Choroid plexus epithelial cell (primary cell): Measurements from ENCODE around the gene GPR35.

Source experiments
- DNase-seq: peaks from one replicate; pipeline ENCODE4 v3.0.0-alpha.2; 2010; ENCODE audit warnings: low read depth
- H3K4me3 ChIP-seq: 2 replicates; pipeline ENCODE4 v1.5.1; 2011; ENCODE audit warnings: low read depth, mild to moderate bottlenecking, control low read depth, low read length, moderate library complexity
- CTCF ChIP-seq: conservative IDR thresholded peaks from 2 replicates; pipeline ENCODE4 v1.5.1; 2011; ENCODE audit warnings: low read depth, mild to moderate bottlenecking, control low read depth, inconsistent platforms, low read length, moderate library complexity

Gene GPR35

GRCh38 chr2:240629968-240630770 is 4.9 kb downstream of the GPR35 start:
- TF ChIP-seq CTCF: no peak
- H3K4me3 ChIP-seq: no peak overlapping the region
- DNase-seq: no peak

GRCh38 chr2:240630771-240631547 is 5.7 kb downstream of the GPR35 start:
- no peak for TF ChIP-seq CTCF
- no peak for DNase-seq
- H3K4me3 ChIP-seq: no peak overlapping the region

- no peak overlapping the region for H3K4me3 ChIP-seq
- TF ChIP-seq CTCF: no peak
- no peak for DNase-seq
Observed at GRCh38 chr2:240631548-240632305, 6.4 kb downstream of the GPR35 start.

- TF ChIP-seq CTCF: no peak
- no peak for DNase-seq
- no peak overlapping the region for H3K4me3 ChIP-seq
Observed at GRCh38 chr2:240632306-240632721, 7.0 kb downstream of the GPR35 start.

GRCh38 chr2:240635121-240635997 is 10.1 kb downstream of the GPR35 start:
- no peak overlapping the region for H3K4me3 ChIP-seq
- DNase-seq: no peak
- TF ChIP-seq CTCF: no peak

GRCh38 chr2:240635998-240636547 is 10.8 kb downstream of the GPR35 start:
- no peak for DNase-seq
- H3K4me3 ChIP-seq: no peak overlapping the region
- no peak for TF ChIP-seq CTCF
